HG02938 (cell line): ENCODE data around the gene RNF213.
"Not testable (repeated sequence)": the region's sequence is repeated elsewhere in the genome, so short reads cannot be mapped to it uniquely, and the experiment has no call there.

Experiments used
- ATAC-seq: cut with Tn5 transposase; IDR thresholded peaks from one replicate; pipeline ENCODE4 v1.9.1; 2021; ENCODE audit warnings: mild to moderate bottlenecking, moderate library complexity; ENCODE audit not compliant: unreplicated experiment

The RNF213 gene

GRCh38 chr17:80384078-80384960 is 123.7 kb downstream of the RNF213 start:
- no peak for ATAC-seq

- no peak for ATAC-seq
These were observed 124.4 kb downstream of the RNF213 start for GRCh38 chr17:80385046-80385445.

GRCh38 chr17:80386341-80386740 is 125.7 kb downstream of the RNF213 start:
- no peak for ATAC-seq

GRCh38 chr17:80387071-80387470 is 126.4 kb downstream of the RNF213 start:
- ATAC-seq: no peak

GRCh38 chr17:80388175-80388574 is 127.5 kb downstream of the RNF213 start:
- ATAC-seq: no peak

- ATAC-seq: no peak
These were observed 127.9 kb downstream of the RNF213 start for GRCh38 chr17:80388601-80389000.

GRCh38 chr17:80389011-80389995 is 128.7 kb downstream of the RNF213 start:
- no peak for ATAC-seq

GRCh38 chr17:80393241-80393890 is 132.7 kb downstream of the RNF213 start:
- ATAC-seq: no peak

GRCh38 chr17:80393961-80394360 is 133.3 kb downstream of the RNF213 start:
- no peak for ATAC-seq

GRCh38 chr17:80394629-80395216 is 134.1 kb downstream of the RNF213 start:
- no peak for ATAC-seq

GRCh38 chr17:80395402-80396151 is 134.9 kb downstream of the RNF213 start:
- no peak for ATAC-seq

GRCh38 chr17:80396157-80397033 is 135.7 kb downstream of the RNF213 start:
- no peak for ATAC-seq

- ATAC-seq: no peak
These were observed 136.4 kb downstream of the RNF213 start for GRCh38 chr17:80397034-80397387.

- ATAC-seq: no peak
These were observed 137.0 kb downstream of the RNF213 start for GRCh38 chr17:80397686-80398085.

- not testable (repeated sequence) for ATAC-seq
These were observed 140.4 kb downstream of the RNF213 start for GRCh38 chr17:80401086-80401485.

- not testable (repeated sequence) for ATAC-seq
These were observed 141.4 kb downstream of the RNF213 start for GRCh38 chr17:80402102-80402501.

GRCh38 chr17:80402959-80403358 is 142.3 kb downstream of the RNF213 start:
- no peak for ATAC-seq

GRCh38 chr17:80406146-80406545 is 145.5 kb downstream of the RNF213 start:
- no peak for ATAC-seq

- ATAC-seq: not testable (repeated sequence)
These were observed 147.3 kb downstream of the RNF213 start for GRCh38 chr17:80407917-80408316.
